ENCODE measurements around the gene TMEM171.

GRCh38 chr5:73125289-73125688 lies 4.9 kb downstream of the TMEM171 start:
- TF ChIP-seq POLR2A (IDR thresholded peaks at IDR 0.05; ENCODE audit: extremely low read depth, insufficient read length) (no peak), CTCF (IDR thresholded peaks at IDR 0.05; ENCODE audit: low read depth, low read length) (no peak)
- TF ChIP-seq, protein P1, sequence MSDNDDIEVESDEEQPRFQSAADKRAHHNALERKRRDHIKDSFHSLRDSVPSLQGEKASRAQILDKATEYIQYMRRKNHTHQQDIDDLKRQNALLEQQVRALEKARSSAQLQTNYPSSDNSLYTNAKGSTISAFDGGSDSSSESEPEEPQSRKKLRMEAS (IDR thresholded peaks at IDR 0.05; ENCODE audit: low read depth, low read length), result no peak
